ENCODE results near the gene ESRRA. TPM values are rescaled to one million over a fixed set of nuclear protein-coding genes. Genes with fewer than 3 reads are reported as not detected.

Gene ESRRA
- total and polyA plus RNA-seq, 2 of the 13 experiments (the other 11 are each of a cell fraction or from before 2014, with no cell fraction given): 18.1 to 36.3 TPM

DNA sequence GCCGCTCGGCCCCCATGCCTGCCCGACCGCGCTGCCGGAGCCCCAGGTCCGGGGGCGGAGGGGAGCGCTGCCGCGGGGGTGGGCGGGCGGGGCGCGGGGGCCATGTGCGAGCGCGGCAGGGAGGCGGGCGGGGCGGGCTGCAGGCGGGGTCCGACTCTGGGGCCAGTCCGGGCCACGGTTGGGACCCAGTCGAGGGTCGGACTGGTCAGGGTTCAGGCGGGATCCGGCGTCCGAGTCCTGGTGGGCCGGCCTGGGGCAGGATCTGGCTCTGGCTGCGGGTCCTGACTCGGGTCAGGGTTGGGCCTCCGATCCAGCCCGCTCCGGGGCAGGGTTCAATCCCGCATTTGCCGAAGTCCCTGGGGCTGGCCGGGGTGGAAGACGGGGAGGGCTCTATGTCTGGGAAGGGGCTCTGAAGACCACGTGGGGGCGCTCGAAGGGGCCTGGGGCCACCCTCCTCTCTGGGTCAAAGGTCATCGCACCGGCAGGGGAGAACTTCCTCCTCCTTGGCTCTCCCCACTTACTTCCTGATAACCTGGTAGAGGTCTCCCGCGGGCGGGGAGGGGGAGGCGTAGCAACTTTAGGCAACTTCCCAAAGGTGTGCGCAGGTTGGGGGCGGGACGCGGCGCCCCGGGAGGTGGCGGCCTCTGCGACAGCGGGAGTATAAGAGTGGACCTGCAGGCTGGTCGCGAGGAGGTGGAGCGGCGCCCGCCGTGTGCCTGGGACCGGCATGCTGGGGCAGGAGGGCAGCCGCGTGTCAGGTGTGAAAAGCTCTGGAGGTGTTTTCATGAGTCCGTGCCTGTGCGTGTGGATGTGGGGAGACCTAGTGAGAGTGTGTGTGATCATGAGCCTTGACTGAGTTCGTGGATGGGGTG is 603 bp downstream of the ESRRA start (continued):
- TF ChIP-seq, protein P1, sequence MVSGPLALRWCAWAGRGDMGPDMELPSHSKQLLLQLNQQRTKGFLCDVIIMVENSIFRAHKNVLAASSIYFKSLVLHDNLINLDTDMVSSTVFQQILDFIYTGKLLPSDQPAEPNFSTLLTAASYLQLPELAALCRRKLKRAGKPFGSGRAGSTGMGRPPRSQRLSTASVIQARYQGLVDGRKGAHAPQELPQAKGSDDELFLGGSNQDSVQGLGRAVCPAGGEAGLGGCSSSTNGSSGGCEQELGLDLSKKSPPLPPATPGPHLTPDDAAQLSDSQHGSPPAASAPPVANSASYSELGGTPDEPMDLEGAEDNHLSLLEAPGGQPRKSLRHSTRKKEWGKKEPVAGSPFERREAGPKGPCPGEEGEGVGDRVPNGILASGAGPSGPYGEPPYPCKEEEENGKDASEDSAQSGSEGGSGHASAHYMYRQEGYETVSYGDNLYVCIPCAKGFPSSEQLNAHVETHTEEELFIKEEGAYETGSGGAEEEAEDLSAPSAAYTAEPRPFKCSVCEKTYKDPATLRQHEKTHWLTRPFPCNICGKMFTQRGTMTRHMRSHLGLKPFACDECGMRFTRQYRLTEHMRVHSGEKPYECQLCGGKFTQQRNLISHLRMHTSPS (CRISPR knock-in tag; IDR thresholded peaks at IDR 0.05; ENCODE audit: low read depth): peak; percentile 30; the same call in 1 of the 2 replicates
- TF ChIP-seq CBX2 (IDR thresholded peaks at IDR 0.05; ENCODE audit: low read depth, low read length) (no peak), CBX2 (CRISPR knock-in tag; IDR thresholded peaks at IDR 0.05; ENCODE audit: low read depth) (0 out of 2 replicates have a peak, but pooled peaks have one; percentile 52), TAF15 (IDR thresholded peaks at IDR 0.05; ENCODE audit: low read depth, low read length, poor library complexity, severe bottlenecking) (no peak), SAP130 (CRISPR knock-in tag; IDR thresholded peaks at IDR 0.05; ENCODE audit: low read depth) (peak; percentile 93), HNRNPLL (IDR thresholded peaks at IDR 0.05; ENCODE audit: low read depth, low read length, poor library complexity, severe bottlenecking) (peak; percentile 78), FOXM1 (CRISPR knock-in tag; IDR thresholded peaks at IDR 0.05) (no peak)
- TF ChIP-seq, protein P2, sequence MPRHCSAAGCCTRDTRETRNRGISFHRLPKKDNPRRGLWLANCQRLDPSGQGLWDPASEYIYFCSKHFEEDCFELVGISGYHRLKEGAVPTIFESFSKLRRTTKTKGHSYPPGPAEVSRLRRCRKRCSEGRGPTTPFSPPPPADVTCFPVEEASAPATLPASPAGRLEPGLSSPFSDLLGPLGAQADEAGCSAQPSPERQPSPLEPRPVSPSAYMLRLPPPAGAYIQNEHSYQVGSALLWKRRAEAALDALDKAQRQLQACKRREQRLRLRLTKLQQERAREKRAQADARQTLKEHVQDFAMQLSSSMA (CRISPR knock-in tag; IDR thresholded peaks at IDR 0.05): 0 out of 2 replicates have a peak, but pooled peaks have one; percentile 15
- TF ChIP-seq, protein P3, sequence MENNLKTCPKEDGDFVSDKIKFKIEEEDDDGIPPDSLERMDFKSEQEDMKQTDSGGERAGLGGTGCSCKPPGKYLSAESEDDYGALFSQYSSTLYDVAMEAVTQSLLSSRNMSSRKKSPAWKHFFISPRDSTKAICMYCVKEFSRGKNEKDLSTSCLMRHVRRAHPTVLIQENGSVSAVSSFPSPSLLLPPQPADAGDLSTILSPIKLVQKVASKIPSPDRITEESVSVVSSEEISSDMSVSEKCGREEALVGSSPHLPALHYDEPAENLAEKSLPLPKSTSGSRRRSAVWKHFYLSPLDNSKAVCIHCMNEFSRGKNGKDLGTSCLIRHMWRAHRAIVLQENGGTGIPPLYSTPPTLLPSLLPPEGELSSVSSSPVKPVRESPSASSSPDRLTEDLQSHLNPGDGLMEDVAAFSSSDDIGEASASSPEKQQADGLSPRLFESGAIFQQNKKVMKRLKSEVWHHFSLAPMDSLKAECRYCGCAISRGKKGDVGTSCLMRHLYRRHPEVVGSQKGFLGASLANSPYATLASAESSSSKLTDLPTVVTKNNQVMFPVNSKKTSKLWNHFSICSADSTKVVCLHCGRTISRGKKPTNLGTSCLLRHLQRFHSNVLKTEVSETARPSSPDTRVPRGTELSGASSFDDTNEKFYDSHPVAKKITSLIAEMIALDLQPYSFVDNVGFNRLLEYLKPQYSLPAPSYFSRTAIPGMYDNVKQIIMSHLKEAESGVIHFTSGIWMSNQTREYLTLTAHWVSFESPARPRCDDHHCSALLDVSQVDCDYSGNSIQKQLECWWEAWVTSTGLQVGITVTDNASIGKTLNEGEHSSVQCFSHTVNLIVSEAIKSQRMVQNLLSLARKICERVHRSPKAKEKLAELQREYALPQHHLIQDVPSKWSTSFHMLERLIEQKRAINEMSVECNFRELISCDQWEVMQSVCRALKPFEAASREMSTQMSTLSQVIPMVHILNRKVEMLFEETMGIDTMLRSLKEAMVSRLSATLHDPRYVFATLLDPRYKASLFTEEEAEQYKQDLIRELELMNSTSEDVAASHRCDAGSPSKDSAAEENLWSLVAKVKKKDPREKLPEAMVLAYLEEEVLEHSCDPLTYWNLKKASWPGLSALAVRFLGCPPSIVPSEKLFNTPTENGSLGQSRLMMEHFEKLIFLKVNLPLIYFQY (CRISPR knock-in tag; IDR thresholded peaks at IDR 0.05; ENCODE audit: borderline replicate concordance): peak; percentile 41; the same call in 1 of the 2 replicates
- TF ChIP-seq, protein P4, sequence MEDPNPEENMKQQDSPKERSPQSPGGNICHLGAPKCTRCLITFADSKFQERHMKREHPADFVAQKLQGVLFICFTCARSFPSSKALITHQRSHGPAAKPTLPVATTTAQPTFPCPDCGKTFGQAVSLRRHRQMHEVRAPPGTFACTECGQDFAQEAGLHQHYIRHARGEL (CRISPR knock-in tag; IDR thresholded peaks at IDR 0.05): no peak
- TF ChIP-seq, protein P5, sequence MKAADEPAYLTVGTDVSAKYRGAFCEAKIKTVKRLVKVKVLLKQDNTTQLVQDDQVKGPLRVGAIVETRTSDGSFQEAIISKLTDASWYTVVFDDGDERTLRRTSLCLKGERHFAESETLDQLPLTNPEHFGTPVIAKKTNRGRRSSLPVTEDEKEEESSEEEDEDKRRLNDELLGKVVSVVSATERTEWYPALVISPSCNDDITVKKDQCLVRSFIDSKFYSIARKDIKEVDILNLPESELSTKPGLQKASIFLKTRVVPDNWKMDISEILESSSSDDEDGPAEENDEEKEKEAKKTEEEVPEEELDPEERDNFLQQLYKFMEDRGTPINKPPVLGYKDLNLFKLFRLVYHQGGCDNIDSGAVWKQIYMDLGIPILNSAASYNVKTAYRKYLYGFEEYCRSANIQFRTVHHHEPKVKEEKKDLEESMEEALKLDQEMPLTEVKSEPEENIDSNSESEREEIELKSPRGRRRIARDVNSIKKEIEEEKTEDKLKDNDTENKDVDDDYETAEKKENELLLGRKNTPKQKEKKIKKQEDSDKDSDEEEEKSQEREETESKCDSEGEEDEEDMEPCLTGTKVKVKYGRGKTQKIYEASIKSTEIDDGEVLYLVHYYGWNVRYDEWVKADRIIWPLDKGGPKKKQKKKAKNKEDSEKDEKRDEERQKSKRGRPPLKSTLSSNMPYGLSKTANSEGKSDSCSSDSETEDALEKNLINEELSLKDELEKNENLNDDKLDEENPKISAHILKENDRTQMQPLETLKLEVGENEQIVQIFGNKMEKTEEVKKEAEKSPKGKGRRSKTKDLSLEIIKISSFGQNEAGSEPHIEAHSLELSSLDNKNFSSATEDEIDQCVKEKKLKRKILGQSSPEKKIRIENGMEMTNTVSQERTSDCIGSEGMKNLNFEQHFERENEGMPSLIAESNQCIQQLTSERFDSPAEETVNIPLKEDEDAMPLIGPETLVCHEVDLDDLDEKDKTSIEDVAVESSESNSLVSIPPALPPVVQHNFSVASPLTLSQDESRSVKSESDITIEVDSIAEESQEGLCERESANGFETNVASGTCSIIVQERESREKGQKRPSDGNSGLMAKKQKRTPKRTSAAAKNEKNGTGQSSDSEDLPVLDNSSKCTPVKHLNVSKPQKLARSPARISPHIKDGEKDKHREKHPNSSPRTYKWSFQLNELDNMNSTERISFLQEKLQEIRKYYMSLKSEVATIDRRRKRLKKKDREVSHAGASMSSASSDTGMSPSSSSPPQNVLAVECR (CRISPR knock-in tag; IDR thresholded peaks at IDR 0.05; ENCODE audit: borderline replicate concordance): peak; percentile 88; the same call in 1 of the 2 replicates
- TF ChIP-seq, protein P6, sequence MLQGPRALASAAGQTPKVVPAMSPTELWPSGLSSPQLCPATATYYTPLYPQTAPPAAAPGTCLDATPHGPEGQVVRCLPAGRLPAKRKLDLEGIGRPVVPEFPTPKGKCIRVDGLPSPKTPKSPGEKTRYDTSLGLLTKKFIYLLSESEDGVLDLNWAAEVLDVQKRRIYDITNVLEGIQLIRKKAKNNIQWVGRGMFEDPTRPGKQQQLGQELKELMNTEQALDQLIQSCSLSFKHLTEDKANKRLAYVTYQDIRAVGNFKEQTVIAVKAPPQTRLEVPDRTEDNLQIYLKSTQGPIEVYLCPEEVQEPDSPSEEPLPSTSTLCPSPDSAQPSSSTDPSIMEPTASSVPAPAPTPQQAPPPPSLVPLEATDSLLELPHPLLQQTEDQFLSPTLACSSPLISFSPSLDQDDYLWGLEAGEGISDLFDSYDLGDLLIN (CRISPR knock-in tag; IDR thresholded peaks at IDR 0.05; ENCODE audit: borderline replicate concordance): no peak
- TF ChIP-seq, protein P7, sequence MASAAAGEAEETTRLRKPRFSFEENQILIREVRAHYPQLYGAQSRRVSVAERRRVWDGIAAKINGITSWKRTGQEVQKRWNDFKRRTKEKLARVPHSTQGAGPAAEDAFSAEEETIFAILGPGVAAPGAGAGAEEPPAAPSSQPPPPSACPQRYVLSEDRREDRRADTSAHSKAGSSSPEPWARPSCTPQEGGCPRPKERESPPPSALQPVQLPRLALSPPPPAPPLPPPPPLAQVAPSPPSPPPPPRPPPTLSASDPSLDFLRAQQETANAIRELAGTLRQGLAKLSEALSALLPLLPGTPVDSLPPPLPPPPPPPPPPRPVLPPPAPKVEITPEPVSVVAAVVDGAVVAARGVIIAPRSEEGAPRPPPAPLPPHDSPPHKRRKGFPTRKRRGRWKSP (CRISPR knock-in tag; IDR thresholded peaks at IDR 0.05): no peak; the same call in 1 of the 2 replicates
